SK-N-SH treated with all-trans-retinoic acid at 6 μM for 48 hours (cell line): ENCODE measurements around the gene CRYGA.
"Not testable (repeated sequence)": the region's sequence is repeated elsewhere in the genome, so short reads cannot be mapped to it uniquely, and the experiment has no call there.

Experiments used
- ATAC-seq: fragments of 200-7000 bp; cut with Tn5 transposase; 3 replicates; pipeline ENCODE4 v1.9.1; 2020; ENCODE audit warnings: mild to moderate bottlenecking, moderate library complexity
- ESRRG ChIP-seq: fragments of 250-450 bp; sonication (Bioruptor Pico); IDR thresholded peaks from 2 replicates; pipeline ENCODE4 v1.6.1; 2021; ENCODE audit warnings: mild to moderate bottlenecking
- PATZ1 ChIP-seq: fragments of 250-450 bp; sonication (Bioruptor Pico); IDR thresholded peaks from 2 replicates; pipeline ENCODE4 v1.8.0; 2020; ENCODE audit warnings: mild to moderate bottlenecking, moderate library complexity, borderline replicate concordance
- TCF4 ChIP-seq: fragments of 250-450 bp; sonication (Bioruptor Pico); IDR thresholded peaks from 2 replicates; pipeline ENCODE4 v1.8.0; 2021; ENCODE audit warnings: mild to moderate bottlenecking, moderate library complexity, borderline replicate concordance
- ZFP30 ChIP-seq: fragments of 450-650 bp; formaldehyde crosslinking; IDR thresholded peaks from 2 replicates; pipeline ENCODE4 v1.5.0; 2022; ENCODE audit warnings: mild to moderate bottlenecking, moderate library complexity
- ZNF565 ChIP-seq: fragments of 450-650 bp; formaldehyde crosslinking; conservative IDR thresholded peaks from 2 replicates; pipeline ENCODE4 v1.5.0; 2020; ENCODE audit warnings: low read depth, mild to moderate bottlenecking, moderate library complexity
- TF ChIP-seq, protein P1 (sequence below): fragments of 250-450 bp; sonication (Bioruptor Pico); IDR thresholded peaks from 2 replicates; pipeline ENCODE4 v1.5.1; 2020; ENCODE audit warnings: low read depth, mild to moderate bottlenecking, moderate library complexity

The CRYGA gene

GRCh38 chr2:208112969-208113368 lies 50.4 kb downstream of the CRYGA start:
- no peak for TF ChIP-seq ESRRG (CRISPR knock-in tag)
- no peak for TF ChIP-seq TCF4 (CRISPR knock-in tag)
- TF ChIP-seq, protein P1, sequence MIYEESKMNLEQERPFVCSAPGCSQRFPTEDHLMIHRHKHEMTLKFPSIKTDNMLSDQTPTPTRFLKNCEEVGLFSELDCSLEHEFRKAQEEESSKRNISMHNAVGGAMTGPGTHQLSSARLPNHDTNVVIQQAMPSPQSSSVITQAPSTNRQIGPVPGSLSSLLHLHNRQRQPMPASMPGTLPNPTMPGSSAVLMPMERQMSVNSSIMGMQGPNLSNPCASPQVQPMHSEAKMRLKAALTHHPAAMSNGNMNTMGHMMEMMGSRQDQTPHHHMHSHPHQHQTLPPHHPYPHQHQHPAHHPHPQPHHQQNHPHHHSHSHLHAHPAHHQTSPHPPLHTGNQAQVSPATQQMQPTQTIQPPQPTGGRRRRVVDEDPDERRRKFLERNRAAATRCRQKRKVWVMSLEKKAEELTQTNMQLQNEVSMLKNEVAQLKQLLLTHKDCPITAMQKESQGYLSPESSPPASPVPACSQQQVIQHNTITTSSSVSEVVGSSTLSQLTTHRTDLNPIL (CRISPR knock-in tag), result no peak
- TF ChIP-seq PATZ1 (CRISPR knock-in tag), result no peak
- TF ChIP-seq ZNF565, result no peak
- no peak for TF ChIP-seq ZFP30 (CRISPR knock-in tag)
- ATAC-seq, result no peak

- not testable (repeated sequence) for ATAC-seq
Observed at GRCh38 chr2:208112273-208112745, 51.1 kb downstream of the CRYGA start.
